HEK293 (cell line): ENCODE data around the gene ATP5PO.
A peak's percentile ranks its signal among the peaks of the same experiment; 100 is the strongest.

Source experiments
- CTCF ChIA-PET: fragments of 350-600 bp; formaldehyde crosslinking; extraction: SDS; loops from one replicate; lab custom pipeline; 2021; ENCODE audit warnings: antibody characterized with exemption; lab: Yijun Ruan, JAX
- POLR2A ChIA-PET: fragments of 300-600 bp; formaldehyde crosslinking; extraction: SDS; loops from one replicate; lab custom pipeline; 2020; ENCODE audit warnings: antibody characterized with exemption, inconsistent platforms; lab: Yijun Ruan, JAX
- H3K27ac ChIP-seq: fragments of 200-500 bp; sonication (Bioruptor generic); 2 replicates; pipeline ENCODE4 v1.5.1; 2014; ENCODE audit warnings: low read depth, low read length, control low read depth, inconsistent platforms; ENCODE audit errors: extremely low read depth
- H3K36me3 ChIP-seq, 2 experiments: fragments of 200-500 bp in 1 of 2; sonication (Bioruptor generic) in 1 of 2; 1 replicate in 1 of 2; 2 replicates in 1 of 2; pipeline ENCODE4 v1.5.1; 2014 to 2017; ENCODE audit warnings: inconsistent platforms in 2 of 2, low read length in 2 of 2; ENCODE audit not compliant: control insufficient read depth in 2 of 2, insufficient read depth in 1 of 2
- H3K4me1 ChIP-seq: fragments of 200-500 bp; sonication (Bioruptor generic); 2 replicates; pipeline ENCODE4 v1.5.1; 2014; ENCODE audit warnings: mild to moderate bottlenecking, low read length, inconsistent platforms; ENCODE audit not compliant: control insufficient read depth, insufficient read depth
- H3K4me3 ChIP-seq: 2 replicates; pipeline ENCODE4 v1.5.1; 2011; ENCODE audit warnings: low read depth, mild to moderate bottlenecking, control low read depth, low read length, moderate library complexity
- H3K9me3 ChIP-seq: fragments of 200-500 bp; sonication (Bioruptor generic); 2 replicates; pipeline ENCODE4 v1.5.1; 2014; ENCODE audit warnings: low read depth, low read length, inconsistent platforms; ENCODE audit not compliant: control insufficient read depth, insufficient read depth
- EGR2 ChIP-seq: fragments of 450-650 bp; formaldehyde crosslinking; IDR thresholded peaks from 2 replicates; pipeline ENCODE4 v1.5.1; 2016; ENCODE audit warnings: low read depth, missing biosample characterization, missing genetic modification characterization
- ZBTB44 ChIP-seq: fragments of 450-650 bp; IDR thresholded peaks from 2 replicates; pipeline ENCODE4 v1.5.1; 2018; ENCODE audit warnings: missing biosample characterization, mild to moderate bottlenecking, missing genetic modification characterization
- ZFP41 ChIP-seq: fragments of 450-650 bp; formaldehyde crosslinking; IDR thresholded peaks from 2 replicates; pipeline ENCODE4 v1.5.1; 2016; ENCODE audit warnings: missing biosample characterization, missing genetic modification characterization, borderline replicate concordance
- ZNF174 ChIP-seq: fragments of 450-650 bp; formaldehyde crosslinking; IDR thresholded peaks from 2 replicates; pipeline ENCODE4 v1.5.0; 2017; ENCODE audit warnings: missing biosample characterization, mild to moderate bottlenecking, missing genetic modification characterization
- ZNF2 ChIP-seq: fragments of 450-650 bp; formaldehyde crosslinking; IDR thresholded peaks from 2 replicates; pipeline ENCODE4 v1.5.1; 2016; ENCODE audit warnings: missing biosample characterization, missing genetic modification characterization
- ZNF26 ChIP-seq: fragments of 450-650 bp; formaldehyde crosslinking; IDR thresholded peaks from 2 replicates; pipeline ENCODE4 v1.5.1; 2016; ENCODE audit warnings: missing biosample characterization, missing genetic modification characterization
- ZNF354C ChIP-seq: fragments of 450-650 bp; formaldehyde crosslinking; IDR thresholded peaks from 2 replicates; pipeline ENCODE4 v1.5.1; 2016; ENCODE audit warnings: missing biosample characterization, missing genetic modification characterization, low read depth, borderline replicate concordance
- ZNF362 ChIP-seq: fragments of 450-650 bp; formaldehyde crosslinking; IDR thresholded peaks from 2 replicates; pipeline ENCODE4 v1.5.1; 2016; ENCODE audit warnings: missing biosample characterization, missing genetic modification characterization
- ZNF398 ChIP-seq: fragments of 450-650 bp; formaldehyde crosslinking; IDR thresholded peaks from 2 replicates; pipeline ENCODE4 v1.5.1; 2017; ENCODE audit warnings: missing biosample characterization, missing genetic modification characterization
- ZNF404 ChIP-seq: fragments of 450-650 bp; formaldehyde crosslinking; IDR thresholded peaks from 2 replicates; pipeline ENCODE4 v1.5.1; 2017; ENCODE audit warnings: missing biosample characterization, missing genetic modification characterization
- ZNF600 ChIP-seq: fragments of 450-650 bp; formaldehyde crosslinking; IDR thresholded peaks from 2 replicates; pipeline ENCODE4 v1.5.1; 2016; ENCODE audit warnings: missing biosample characterization, missing genetic modification characterization
- ZNF654 ChIP-seq: fragments of 450-650 bp; formaldehyde crosslinking; IDR thresholded peaks from 2 replicates; pipeline ENCODE4 v1.5.1; 2016; ENCODE audit warnings: low read depth, missing biosample characterization, missing genetic modification characterization
- ZNF670 ChIP-seq: fragments of 450-650 bp; formaldehyde crosslinking; IDR thresholded peaks from 2 replicates; pipeline ENCODE4 v1.5.1; 2016; ENCODE audit warnings: missing biosample characterization, missing genetic modification characterization, low read depth
- ZNF704 ChIP-seq: fragments of 450-650 bp; formaldehyde crosslinking; IDR thresholded peaks from 2 replicates; pipeline ENCODE4 v1.5.1; 2016; ENCODE audit warnings: missing biosample characterization, missing genetic modification characterization
- ZNF776 ChIP-seq: fragments of 450-650 bp; formaldehyde crosslinking; IDR thresholded peaks from 2 replicates; pipeline ENCODE4 v1.5.0; 2017; ENCODE audit warnings: missing biosample characterization, missing genetic modification characterization, borderline replicate concordance
- ZNF785 ChIP-seq: fragments of 450-650 bp; formaldehyde crosslinking; IDR thresholded peaks from 2 replicates; pipeline ENCODE4 v1.5.1; 2016; ENCODE audit warnings: missing biosample characterization, missing genetic modification characterization
- ZNF843 ChIP-seq: fragments of 450-650 bp; formaldehyde crosslinking; IDR thresholded peaks from 2 replicates; pipeline ENCODE4 v1.5.1; 2016; ENCODE audit warnings: missing biosample characterization, missing genetic modification characterization

Gene ATP5PO

GRCh38 chr21:33894736-33895288 is 20.8 kb downstream of the ATP5PO start (continued):
- TF ChIP-seq ZNF843 (tag by site-specific recombination) (no peak), ZNF600 (tag by site-specific recombination) (peak; percentile 77), ZNF654 (tag by site-specific recombination) (peak; percentile 82), EGR2 (tag by site-specific recombination) (peak; percentile 89)

- TF ChIP-seq ZNF2 (tag by site-specific recombination), result no peak
- ChIA-PET CTCF (interaction anchor here (0.7 to 2.1 kb wide), 7 partner anchors 21 to 288 kb away, joined by 3 to 16 read pairs (median 4); no protein-coding TSS in a partner anchor), POLR2A (no interaction called here)
- Histone ChIP-seq H3K36me3 (no peaks in the 10 kb centered on the region), H3K27ac (no peak overlapping the region), H3K4me3 (no peak overlapping the region), H3K9me3 (no peaks in the 10 kb centered on the region), H3K4me1 (peaks cover 6% of the 10 kb centered on the region; the same call in 1 of the 2 replicates)
Measured at GRCh38 chr21:33893917-33894316, 21.7 kb downstream of the ATP5PO start.

GRCh38 chr21:33892853-33893252 is 22.8 kb downstream of the ATP5PO start:
- ChIA-PET POLR2A (no interaction called here), CTCF (interaction anchor here (0.5 to 1.4 kb wide), 6 partner anchors 16 to 287 kb away, joined by 3 to 9 read pairs (median 3); no protein-coding TSS in a partner anchor)
- Histone ChIP-seq H3K27ac (no peak overlapping the region), H3K4me3 (no peak overlapping the region), H3K9me3 (no peaks in the 10 kb centered on the region), H3K36me3 (no peaks in the 10 kb centered on the region), H3K4me1 (peaks cover 6% of the 10 kb centered on the region; the same call in 1 of the 2 replicates)
- TF ChIP-seq ZBTB44 (tag by site-specific recombination) (peak; percentile 19; the same call in 1 of the 2 replicates), ZNF404 (tag by site-specific recombination) (no peak)

- Histone ChIP-seq H3K4me3 (no peak overlapping the region), H3K9me3 (no peaks in the 10 kb centered on the region), H3K4me1 (peaks cover 6% of the 10 kb centered on the region; the same call in 1 of the 2 replicates), H3K27ac (no peak overlapping the region)
- ChIA-PET POLR2A (no interaction called here), CTCF (no interaction called here)
- TF ChIP-seq ZNF26 (tag by site-specific recombination), result peak; percentile 93
- no peak for TF ChIP-seq ZNF704 (tag by site-specific recombination)
- TF ChIP-seq, all 188 proteins: peak for 1
- H3K36me3 ChIP-seq, result no peaks in the 10 kb centered on the region
Measured at GRCh38 chr21:33890187-33890586, 25.4 kb downstream of the ATP5PO start.

- CTCF ChIA-PET, result interaction anchor here (0.6 kb wide), 1 partner anchor 11 kb away, joined by 3 read pairs; no protein-coding TSS in a partner anchor
- H3K27ac ChIP-seq, result no peak overlapping the region
- TF ChIP-seq ZNF785, result no peak
- TF ChIP-seq ZNF776 (tag by site-specific recombination), result no peak
- TF ChIP-seq ZNF174 (tag by site-specific recombination), result no peak
- no peak for TF ChIP-seq ZNF670 (tag by site-specific recombination)
- TF ChIP-seq ZNF398 (tag by site-specific recombination), result no peak
- TF ChIP-seq ZNF362 (tag by site-specific recombination), result no peak
- no peak for TF ChIP-seq ZFP41 (tag by site-specific recombination)
- no peak for TF ChIP-seq ZNF354C (tag by site-specific recombination)
Measured at GRCh38 chr21:33886321-33886720, 29.3 kb downstream of the ATP5PO start.

More at GRCh38 chr21:33886321-33886720, 29.3 kb downstream of the ATP5PO start:
- Histone ChIP-seq H3K36me3 (no peaks in the 10 kb centered on the region), H3K4me1 (no peaks in the 10 kb centered on the region), H3K9me3 (no peaks in the 10 kb centered on the region), H3K4me3 (no peak overlapping the region)
- POLR2A ChIA-PET, result no interaction called here
